ENCODE results near the gene PCGF6.
A peak's percentile ranks its signal among the peaks of the same experiment; 100 is the strongest.
"Not testable (repeated sequence)": the region's sequence is repeated elsewhere in the genome, so short reads cannot be mapped to it uniquely, and the experiment has no call there.

The PCGF6 gene

DNA sequence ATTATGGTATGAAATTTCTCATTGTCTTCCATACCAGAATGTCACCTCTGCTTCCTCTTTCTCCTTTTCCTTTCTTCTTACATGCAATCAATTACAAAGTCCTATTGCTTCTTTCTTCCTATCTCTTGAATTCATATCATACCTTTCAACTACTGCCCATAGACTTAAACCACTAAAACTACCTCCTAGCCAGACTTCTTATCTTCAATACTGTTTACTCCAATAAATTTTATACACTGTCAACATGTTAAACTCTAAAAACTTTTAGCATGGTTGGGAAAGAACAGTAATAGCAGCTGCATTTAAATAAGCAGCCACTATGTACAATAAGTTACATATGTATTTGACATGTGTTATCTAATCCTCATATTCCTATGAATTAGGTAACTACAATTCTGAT lies 34.9 kb downstream of the PCGF6 start:
- DNase-seq: no peak

DNA sequence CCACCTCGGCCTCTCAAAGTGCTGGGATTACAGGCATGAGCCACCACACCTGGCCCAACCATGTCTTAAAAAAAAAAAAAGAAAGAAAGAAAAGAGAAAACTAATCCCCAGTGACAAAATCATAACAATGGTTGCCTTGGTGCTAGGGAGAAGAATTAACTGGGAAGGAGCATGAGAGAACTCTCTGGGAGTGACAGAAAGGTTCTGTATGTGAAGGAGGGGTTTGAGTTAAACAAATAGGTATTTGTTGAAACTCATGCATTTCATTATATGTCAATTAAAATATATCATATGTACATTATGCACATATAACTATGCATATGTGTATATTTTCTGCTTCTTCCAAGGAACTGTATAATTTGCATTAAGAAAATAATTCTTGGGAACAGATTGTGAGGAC lies 40.7 kb downstream of the PCGF6 start:
- DNase-seq: no peak

DNA sequence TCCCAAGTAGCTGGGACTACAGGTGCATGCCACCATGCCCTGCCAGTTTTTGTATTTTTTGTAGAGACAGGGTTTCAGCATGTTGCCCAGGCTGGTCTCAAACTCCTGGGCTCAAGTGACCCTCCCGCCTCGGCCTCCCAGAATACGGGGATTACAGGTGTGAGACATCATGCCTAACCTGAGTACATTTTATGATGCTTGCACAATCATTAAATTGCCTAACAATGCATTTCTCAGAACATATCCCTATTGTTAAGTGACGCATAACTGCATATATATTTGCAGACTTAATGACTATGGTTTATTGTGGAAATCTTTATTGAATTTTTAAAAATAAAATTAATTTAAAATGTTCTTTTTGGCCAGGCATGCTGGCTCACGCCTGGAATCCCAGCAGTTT lies 43.3 kb downstream of the PCGF6 start:
- DNase-seq: no peak

DNA sequence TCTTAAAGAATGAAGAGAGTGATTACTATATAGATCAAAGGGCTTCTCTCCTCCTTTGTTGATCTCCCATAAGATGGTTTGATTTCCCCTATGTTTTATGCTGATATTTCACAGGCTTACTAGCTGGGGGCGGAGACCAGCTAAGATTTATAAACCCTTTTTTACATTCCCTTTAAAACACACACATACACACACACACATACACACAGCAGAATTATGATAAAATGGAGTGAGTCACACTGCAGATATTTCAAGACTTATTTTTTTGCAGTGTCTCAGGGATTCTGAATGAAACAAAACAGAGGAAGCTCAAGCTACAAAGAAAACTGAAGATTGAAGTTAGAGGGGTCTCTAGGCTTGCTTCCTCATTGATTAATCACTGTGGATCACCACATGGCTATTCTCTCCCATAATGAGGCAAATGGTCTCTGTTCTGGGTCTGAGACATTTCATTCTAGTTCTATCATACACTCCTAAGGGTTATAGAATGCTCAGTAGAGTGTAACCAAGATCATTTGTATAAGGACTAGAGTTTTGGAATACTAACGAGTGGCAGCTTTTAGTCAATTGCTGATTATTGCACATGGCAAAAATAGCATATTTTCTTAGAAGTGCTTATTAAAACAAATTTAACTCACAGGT lies 55.4 kb downstream of the PCGF6 start:
- DNase-seq: no peak

DNA sequence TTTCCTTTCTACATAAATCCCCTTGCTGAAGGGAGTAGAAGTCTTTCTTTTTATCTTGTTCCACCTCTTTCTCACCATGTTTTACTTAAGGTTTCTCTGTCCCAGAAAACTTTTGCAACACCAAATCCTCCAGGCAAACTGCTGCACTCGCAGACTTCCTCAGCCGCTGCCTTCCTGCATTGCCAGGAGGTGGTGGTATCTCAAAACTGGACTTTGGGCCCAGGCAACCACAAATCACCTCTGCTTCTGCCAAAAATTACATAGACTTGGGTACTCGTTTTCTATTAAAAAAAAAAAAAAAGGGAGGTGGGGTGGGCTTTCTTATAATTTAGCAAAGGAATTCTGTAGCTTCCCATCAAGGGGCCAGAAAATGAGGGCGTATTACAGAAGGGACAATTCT lies 59.4 kb downstream of the PCGF6 start:
- DNase-seq: no peak

DNA sequence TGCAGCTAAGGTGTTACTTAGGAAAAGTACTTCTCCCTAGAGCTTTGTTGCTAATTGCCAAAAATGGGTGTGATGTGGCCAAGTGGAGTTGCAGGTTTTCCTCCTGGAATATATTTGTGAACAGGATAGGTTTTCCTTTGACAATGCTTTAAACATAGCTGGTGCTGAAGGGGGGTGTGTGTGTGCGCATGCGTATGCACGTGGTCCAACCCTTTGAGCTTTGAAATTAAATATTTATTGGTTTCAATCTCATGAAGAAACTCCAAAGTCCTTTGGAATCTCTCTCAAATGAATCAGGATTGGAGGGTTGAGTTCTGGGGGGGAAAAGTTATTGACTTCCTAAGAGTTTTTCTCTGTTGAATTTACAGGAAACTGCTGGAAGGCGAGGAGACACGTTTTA lies 62.9 kb downstream of the PCGF6 start:
- DNase-seq: no peak

DNA sequence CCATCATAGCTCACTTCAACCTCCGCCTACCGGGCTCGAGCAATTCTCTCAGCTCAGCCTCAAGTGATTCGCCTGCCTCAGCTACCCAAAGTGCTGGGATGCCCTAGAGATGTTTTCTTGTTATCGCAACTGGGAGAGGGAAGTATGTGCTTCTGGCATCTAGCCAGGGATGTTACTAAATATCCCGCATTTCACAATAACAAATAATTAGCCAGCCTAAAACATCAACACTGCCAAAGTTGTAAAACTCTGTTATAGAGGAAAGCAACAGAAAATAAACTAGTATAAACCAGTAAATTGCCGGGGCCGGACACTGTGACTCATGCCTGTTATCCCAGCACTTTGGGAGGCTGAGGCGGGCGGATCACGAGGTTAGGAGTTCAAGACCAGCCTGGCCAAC lies 66.8 kb downstream of the PCGF6 start:
- DNase-seq: no peak

DNA sequence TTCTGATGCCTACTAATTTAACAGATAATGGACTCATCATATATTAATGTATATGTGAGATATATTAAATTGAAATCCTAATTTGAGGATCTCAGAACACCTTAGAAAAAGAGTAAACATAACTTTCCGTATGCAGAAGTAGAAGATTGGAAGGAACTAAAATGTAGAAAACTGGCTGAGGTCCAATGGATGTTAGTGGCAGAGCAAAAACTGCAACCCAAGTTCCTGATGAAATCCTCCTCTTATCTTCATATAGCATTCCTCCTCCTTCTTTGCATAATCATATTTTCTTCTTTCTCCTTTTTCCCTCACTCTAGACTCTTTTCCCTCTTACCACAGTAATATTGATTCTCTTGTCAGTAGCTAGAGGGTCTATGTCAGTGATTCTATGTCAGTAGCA lies 68.0 kb downstream of the PCGF6 start:
- DNase-seq: no peak

DNA sequence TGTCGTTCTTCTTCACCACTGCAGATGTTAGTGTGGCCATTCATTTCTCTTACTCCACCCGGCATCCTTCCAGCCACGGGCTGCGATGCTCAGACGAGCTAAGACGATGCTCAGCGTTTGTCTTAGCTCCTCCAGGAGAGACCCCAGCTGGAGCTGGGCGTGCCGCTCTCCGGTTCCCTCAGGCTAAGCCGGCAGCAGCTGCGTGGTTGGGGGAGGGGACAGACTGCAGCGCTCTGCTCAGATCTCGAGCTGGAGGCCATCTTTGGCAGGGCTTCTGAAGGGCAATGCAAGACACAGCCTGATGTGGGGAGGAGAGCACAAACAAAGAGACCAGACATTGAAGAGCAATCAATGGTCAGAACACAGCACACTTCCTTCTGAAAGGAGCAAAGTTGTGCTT lies 69.2 kb downstream of the PCGF6 start:
- peak; percentile 11 to 60 for DNase-seq

DNA sequence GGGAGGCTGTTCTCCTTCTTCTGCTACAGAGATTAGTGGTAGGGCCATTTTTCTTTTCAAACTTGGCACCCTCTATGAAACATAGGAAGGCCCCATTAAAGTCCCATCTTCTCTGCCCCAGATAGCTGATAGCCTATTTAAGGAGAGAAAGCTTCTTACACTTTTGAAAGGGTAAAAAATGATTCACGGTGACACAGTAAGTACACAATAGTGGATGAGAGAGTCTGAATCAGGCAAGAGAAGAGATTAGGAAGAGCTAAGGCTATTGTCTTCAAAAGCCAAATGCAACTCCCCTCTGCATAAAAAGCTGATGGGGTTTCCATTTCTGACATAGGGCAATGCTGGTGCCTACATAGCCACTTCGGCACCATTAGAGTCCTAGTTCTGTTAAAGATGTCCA lies 70.4 kb downstream of the PCGF6 start:
- no peak for DNase-seq

DNA sequence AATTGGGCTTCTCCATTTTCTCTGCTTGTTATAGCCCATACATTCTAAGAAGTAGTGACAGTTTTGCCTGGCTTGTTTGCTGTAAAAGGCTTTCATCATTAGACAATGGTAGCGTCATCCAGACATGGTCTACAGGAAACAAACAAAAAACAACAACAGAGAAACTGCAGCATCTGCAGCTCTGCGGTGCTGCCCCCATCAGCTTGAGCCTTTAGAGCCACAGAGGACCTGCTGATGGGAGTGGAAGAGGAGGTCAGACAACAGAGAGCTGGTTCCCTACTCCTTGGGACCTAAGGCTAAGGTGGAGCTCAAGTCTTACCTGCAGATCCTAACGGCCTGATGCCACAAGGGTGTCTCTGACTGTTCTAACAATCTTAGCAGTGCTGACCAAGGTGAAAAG lies 70.9 kb downstream of the PCGF6 start:
- no peak for DNase-seq

DNA sequence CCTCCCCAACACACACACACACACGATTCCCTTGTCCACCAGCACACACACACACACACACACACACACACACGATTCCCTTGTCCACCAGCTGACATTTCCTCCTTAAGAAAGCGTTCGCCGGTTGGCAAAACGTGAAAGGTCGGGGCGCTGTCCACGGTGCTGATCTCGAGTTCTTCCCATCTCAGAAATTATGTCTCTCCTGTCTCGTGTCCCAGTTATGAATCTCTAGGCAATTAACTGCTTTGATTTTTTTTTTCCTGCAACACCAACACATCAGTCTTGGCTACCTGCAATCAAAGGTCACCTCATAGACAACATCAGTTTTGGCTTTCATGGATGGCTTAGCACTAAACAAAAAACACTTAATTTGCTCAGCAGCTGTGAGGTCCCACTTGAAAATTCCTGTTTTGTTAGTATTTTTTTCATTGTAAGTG lies 72.1 kb downstream of the PCGF6 start:
- no peak for DNase-seq

DNA sequence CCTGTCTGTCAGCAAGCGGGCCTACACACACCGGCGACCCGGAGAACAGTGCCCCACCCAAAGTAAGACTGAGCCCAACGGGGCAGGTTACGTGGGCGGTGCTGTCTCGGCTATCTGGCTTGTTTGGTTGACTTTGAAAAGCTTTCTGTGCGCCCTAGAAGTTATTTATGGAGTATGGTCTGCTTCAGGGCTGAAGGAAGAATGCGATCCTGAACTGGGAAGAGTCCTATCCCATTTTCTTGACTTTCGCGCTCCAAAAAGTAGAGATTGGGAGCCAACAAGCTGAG lies 72.5 kb downstream of the PCGF6 start:
- no peak for DNase-seq

DNA sequence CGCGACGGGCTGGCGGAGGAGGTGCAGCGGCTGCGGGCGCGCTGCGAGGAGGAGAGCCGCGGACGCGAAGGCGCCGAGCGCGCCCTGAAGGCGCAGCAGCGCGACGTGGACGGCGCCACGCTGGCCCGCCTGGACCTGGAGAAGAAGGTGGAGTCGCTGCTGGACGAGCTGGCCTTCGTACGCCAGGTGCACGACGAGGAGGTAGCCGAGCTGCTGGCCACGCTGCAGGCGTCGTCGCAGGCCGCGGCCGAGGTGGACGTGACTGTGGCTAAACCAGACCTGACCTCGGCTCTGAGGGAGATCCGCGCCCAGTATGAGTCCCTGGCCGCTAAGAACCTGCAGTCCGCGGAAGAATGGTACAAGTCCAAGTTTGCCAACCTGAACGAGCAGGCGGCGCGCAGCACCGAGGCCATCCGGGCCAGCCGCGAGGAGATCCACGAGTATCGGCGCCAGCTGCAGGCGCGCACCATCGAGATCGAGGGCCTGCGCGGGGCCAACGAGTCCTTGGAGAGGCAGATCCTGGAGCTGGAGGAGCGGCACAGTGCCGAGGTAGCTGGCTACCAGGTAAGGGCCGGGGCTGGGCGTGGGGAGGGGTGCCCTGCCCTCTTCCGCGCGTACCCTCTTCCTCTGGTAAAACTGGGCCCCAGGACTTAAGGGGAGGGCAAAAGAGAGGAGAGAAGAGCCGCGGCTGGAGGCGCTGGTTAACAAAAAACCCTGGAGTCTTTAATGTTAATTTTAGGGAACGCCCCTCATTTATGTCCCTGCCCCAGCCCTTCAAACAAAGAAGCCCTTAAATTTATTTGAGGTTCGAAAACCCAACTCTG lies 73.0 kb downstream of the PCGF6 start:
- DNase-seq: no peak

DNA sequence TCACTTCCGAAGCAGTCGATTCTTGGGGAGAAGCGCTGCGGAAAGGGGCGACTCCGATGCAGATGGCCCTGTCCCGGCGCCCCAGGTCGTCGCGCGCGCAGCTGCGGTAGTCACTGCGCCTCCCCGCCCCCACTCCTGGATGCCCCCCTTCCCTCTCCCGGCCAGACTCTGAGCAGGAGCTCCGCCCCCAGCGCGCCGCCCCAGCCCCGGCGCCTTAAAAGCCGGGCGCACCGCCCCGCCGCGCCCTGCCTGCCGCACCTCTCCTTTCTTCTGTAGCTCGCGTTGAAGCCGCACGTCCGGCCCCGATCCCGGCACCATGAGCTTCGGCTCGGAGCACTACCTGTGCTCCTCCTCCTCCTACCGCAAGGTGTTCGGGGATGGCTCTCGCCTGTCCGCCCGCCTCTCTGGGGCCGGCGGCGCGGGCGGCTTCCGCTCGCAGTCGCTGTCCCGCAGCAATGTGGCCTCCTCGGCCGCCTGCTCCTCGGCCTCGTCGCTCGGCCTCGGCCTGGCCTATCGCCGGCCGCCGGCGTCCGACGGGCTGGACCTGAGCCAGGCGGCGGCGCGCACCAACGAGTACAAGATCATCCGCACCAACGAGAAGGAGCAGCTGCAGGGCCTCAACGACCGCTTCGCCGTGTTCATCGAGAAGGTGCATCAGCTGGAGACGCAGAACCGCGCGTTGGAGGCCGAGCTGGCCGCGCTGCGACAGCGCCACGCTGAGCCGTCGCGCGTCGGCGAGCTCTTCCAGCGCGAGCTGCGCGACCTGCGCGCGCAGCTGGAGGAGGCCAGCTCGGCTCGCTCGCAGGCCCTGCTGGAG lies 73.8 kb downstream of the PCGF6 start, which contains the start of gene INA:
Gene INA, plus strand, starts transcription at position 243 of the 817 bp plus-strand sequence. Its CDS starts 74 bp downstream, at position 317.
- DNase-seq: peak in 1 of 2 experiments; percentile 61

DNA sequence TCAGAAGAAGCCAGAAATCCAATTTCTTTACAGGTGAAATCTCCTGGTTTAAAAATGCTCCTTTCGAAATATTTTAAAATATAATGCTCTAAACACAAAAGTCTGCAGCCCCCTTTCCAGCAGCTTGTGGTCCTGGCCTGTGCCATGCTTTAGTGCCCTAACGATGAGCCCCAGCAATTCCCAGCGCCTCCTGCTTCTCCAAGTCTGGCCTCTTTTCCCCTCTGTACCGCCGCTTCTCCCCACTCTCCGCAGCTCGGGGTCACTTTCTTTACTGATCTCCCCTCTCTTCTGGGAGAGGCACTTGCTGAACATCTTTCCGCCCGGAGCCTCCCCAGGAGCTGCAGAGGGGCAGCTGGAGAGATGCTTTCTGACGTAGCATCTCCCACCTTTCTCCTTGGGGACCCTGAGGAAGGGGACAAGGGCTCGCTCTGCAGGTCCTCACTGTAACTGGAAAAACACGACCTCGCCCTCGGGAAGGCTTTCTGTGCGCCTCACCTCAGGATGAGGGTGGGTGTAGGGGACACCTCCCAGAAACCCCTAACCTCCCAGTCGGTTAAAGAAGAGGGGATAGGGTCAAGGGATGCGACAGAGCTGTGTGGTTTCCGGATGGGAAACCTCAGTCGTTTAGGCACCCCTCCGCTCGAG lies 74.6 kb downstream of the PCGF6 start:
- no peak for DNase-seq

DNA sequence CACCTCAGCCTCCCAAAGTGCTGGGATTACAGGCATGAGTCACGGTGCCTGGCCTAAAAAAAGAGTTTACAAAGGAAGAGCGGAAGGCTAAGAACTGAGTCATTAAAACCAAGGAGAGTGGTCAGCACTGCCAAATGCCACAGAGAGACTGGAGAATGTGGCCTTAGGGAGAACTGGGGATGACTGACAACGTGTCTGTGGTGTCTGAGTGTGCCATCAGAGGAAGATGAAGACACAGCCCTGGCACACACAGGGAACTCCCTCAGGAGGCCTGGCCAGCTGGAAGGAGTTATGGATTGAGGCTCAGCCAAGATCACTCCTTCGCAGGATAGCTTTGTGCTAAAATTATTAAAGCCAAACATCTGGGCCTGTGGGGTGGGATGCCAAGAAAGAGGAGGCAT lies 77.9 kb downstream of the PCGF6 start:
- peak; percentile 4 to 77 for DNase-seq

DNA sequence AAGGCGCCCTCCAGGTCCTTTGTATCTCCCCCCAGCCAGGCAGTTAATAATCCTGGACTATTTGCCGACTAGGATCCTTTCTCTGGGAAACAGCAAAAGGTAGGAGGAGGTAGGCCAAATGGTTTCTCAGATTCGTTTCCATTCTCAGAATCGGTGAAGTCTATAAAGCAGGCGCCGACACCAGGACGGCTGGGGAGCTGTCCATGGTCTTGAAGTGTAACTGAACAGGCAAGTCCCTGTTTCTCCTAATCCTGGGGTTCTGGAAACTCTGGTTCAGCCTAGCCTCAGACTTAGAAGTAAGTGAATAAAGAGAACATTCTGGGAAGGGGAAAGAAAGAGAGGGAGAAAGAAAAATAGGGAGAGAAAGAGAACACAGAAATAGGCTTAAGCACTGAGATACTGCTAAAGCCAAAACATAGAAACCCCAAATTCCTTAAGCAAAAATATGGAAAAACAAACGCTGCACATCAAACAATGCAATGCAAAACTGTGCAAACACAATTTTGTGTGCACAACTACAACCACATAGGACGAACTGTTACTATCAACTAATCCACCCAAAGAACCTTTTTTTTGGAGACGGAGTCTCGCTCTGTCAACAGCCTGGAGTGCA lies 85.1 kb downstream of the PCGF6 start:
- no peak for DNase-seq

DNA sequence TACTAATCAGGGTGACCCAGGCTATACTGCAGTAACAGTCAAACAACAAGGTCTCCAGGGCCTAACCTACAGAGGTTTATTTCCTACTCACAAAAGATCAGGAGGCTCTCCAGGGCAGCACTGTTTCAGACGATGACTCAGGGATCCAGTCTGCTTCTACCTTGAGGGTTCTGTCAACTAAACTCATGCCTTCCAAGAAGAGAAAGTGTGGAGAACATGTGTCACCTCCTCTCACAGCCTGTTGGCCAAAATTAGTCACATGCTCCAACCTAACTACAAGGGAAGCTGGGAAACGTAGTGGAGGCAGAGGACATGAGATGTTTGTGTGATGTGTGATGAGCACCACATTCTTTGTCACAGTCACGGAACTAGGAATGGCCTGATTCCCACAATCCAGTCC lies 88.7 kb downstream of the PCGF6 start:
- no peak for DNase-seq

DNA sequence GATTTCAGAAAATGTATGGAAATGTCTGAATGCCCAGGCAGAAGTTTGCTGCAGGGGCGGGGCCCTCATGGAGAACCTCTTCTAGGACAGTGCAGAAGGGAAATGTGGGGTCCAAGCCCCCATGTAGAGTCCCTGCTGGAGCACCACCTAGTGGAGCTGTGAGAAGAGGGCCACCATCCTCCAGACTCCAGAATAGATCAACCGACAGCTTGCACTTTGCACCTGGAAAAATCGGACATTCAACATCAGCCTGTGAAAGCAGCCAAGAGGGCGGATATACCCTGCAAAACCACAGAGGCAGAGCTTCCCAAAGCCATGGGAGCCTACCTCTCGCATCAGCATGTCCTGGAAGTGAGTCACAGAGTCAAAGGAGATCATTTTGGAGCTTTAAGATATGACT lies 91.0 kb downstream of the PCGF6 start:
- DNase-seq: no peak

DNA sequence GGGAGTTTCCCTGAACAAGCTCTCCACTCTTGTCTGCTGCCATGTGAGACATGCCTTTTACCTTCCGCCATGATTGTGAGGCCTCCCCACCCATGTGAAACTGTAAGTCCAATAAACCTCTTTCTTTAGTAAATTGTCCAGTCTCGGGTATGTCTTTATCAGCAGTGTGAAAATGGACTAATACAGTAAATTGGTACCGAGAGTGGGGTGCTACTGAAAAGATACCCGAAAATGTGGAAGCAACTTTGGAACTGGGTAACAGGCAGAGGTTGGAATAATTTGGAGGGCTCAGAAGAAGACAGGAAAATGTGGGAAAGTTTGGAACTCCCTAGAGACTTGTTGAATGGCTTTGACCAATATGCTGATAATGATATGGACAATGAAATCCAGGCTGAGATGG lies 92.0 kb downstream of the PCGF6 start:
- DNase-seq: not testable (repeated sequence)

DNA sequence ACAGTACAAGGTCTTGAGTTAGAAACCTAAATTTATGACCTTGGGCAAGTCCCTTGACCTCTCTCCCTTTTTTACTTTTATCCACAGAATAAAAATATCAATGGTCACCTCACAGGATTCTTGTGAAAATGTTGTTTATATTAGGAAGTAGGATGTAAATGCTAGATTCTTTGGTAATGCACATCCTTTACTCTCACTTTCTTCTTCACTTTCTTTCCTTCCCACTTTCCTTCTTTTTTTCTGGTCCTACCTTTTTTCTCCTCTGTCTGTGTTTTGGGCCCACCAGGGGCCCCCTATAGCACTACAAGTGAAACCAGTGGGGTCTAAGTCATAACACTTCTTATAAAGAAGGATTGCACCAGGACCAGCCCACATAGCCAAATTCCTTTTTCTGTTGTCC lies 93.1 kb downstream of the PCGF6 start:
- DNase-seq: no peak

DNA sequence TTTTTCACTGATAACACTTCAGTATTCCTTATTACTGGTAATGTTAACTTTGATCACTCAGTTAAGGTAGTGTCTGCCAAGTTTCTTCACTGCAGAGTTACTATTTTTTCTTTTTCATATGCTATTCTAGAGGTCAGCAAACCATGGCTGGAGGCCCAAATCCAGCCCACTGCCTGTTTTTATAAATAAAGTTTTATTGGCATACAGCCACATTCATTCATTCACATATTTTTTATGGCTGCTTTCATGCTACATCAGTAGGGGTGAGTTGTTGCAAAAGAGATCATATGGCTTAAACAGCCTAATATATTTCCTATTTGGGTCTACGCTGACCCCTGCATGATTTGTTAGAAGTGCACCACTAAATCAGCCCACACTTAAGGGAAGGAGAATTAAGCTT lies 94.3 kb downstream of the PCGF6 start:
- no peak for DNase-seq

Measured in NCI-H446 (cell line).